Measurements from ENCODE around the gene DENND1A. TPM values are rescaled to one million over a fixed set of nuclear protein-coding genes. Genes with fewer than 3 reads are reported as not detected.

DENND1A gene
- polyA plus RNA-seq, 3 donors from 2014 or later, result 2.6 to 7.5 (median 3.4) TPM

GRCh38 chr9:123769719-123770118 lies 160.2 kb downstream of the DENND1A start:
- H3K9me3 Mint-ChIP-seq, result no peaks in the 10 kb centered on the region
- H3K27me3 Mint-ChIP-seq (ENCODE audit: low read depth in 3 of 3), result peaks cover 0 to 6% (median 0%) of the 10 kb centered on the region in 3 donors
- H3K27ac Mint-ChIP-seq, result no peak overlapping the region
- peaks cover 0 to 3% (median 0%) of the 10 kb centered on the region in 3 donors for H3K36me3 Mint-ChIP-seq
- H3K4me3 Mint-ChIP-seq, result no peak overlapping the region
- H3K4me1 Mint-ChIP-seq, result peaks cover 4 to 26% of the 10 kb centered on the region in 2 donors
- DNase-seq, result no peak

DNA sequence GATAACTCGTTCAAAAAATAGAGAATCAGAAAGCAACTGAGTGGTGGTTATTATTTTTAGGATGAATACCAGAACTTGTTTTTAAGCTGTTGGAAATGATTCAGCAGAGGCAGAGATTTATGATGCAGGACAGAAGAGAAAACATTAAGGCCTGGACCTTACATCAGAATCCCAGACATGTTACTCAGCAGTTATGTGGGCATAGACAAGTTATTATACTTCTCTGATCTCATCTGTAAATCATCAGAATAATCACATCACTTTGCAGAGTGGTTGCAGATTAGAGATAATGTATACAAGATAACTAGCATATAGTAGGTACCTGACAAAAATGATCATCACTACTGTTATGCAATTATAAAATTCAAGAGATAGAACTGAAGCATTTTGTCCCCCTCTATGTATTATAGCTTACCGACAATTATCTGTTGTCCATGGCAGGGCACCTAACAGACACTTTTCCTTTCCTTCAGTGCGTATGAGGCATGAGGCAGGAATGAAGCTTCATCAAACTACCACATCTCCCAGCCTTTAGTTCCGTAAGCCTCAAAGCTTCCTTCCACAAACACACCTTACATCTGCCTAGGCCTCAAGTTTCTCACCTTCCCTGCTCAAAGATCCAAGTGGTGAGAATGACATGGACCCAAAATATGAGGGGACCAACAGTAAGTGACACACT lies 165.9 kb downstream of the DENND1A start:
- Mint-ChIP-seq H3K27me3 (ENCODE audit: low read depth in 3 of 3) (no peaks in the 10 kb centered on the region), H3K4me3 (no peak overlapping the region), H3K27ac (no peak overlapping the region), H3K36me3 (peaks cover 0 to 3% (median 2%) of the 10 kb centered on the region in 3 donors), H3K9me3 (no peaks in the 10 kb centered on the region), H3K4me1 (no peaks in the 10 kb centered on the region)
- DNase-seq, result no peak

GRCh38 chr9:123761905-123762605 lies 167.9 kb downstream of the DENND1A start:
- Mint-ChIP-seq H3K27ac (no peak overlapping the region), H3K9me3 (no peaks in the 10 kb centered on the region), H3K4me3 (no peak overlapping the region), H3K4me1 (no peaks in the 10 kb centered on the region), H3K36me3 (peaks cover 7 to 11% (median 7%) of the 10 kb centered on the region in 3 donors), H3K27me3 (ENCODE audit: low read depth in 3 of 3) (no peaks in the 10 kb centered on the region)
- no peak for DNase-seq

- no peak for DNase-seq
- Mint-ChIP-seq H3K27ac (no peak overlapping the region), H3K27me3 (ENCODE audit: low read depth in 3 of 3) (no peaks in the 10 kb centered on the region), H3K36me3 (peaks cover 12 to 16% (median 16%) of the 10 kb centered on the region in 3 donors), H3K4me1 (no peaks in the 10 kb centered on the region), H3K4me3 (no peak overlapping the region), H3K9me3 (no peaks in the 10 kb centered on the region)
These were observed 172.0 kb downstream of the DENND1A start for GRCh38 chr9:123757960-123758359.

- no peaks in the 10 kb centered on the region for H3K9me3 Mint-ChIP-seq
- no peak for DNase-seq
- no peaks in the 10 kb centered on the region for H3K27me3 Mint-ChIP-seq (ENCODE audit: low read depth in 3 of 3)
- H3K36me3 Mint-ChIP-seq, result peaks cover 12 to 16% (median 16%) of the 10 kb centered on the region in 3 donors
- no peak overlapping the region for H3K4me3 Mint-ChIP-seq
- no peak overlapping the region for H3K27ac Mint-ChIP-seq
- no peaks in the 10 kb centered on the region for H3K4me1 Mint-ChIP-seq
These were observed 172.4 kb downstream of the DENND1A start for GRCh38 chr9:123757547-123757946.

DNA sequence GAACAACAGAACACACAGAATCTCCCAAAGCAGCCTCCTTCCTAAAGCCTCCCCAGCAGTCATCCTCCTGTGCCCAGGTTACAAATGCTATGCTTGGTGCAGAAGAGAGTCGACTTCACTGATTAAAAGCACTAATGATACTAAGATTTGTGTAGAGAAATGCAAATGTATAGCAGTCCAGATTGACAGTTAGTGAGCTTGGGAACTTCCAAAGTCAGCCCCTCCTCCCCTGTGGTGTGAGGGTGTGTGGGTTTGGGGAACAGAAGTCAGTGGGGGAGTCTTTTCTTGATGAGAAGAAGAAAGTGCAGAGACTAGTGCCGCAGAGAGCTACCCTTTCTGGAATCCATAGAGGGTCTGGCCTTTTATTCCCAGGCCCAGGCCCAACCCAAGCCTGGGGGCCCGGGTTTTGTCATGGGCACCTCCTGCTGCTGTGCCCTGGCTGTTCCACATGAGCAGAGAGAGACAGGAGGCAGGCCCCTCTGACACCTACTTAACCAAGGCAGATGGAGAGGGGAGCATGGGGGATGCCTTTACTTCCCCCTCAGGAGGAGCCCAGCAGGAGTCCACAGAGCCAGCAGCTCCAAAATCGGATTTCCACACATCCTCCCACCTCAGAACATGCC lies 173.3 kb downstream of the DENND1A start:
- no peak for DNase-seq
- no peak overlapping the region for H3K4me3 Mint-ChIP-seq

DNA sequence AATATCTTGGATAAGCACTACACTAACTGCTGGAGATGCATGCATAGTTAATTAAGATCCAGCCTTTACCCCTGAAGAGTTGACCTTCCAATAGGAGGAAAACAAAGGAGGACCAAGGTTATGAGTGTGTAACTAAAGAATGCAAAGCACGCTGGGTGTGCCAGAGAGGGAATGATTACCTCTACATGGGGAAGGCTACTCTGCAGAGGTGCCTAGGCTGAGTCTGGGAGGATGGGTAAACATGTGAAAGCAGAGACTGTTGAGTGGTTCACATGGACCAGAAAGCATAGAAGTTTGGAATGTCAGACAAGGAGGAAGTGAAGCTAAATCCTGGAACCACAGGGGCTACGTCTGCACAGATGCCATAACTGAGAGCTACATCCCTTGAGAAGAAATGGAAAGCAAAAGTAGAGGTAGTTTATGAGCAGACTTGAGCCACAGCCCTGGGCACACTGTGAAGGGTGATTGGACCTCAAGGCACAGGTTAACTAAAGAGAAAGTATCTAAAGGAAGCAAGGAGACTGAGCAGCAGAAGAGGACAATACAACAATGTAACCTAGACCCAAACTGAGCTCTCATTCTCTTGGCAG lies 176.2 kb downstream of the DENND1A start:
- H3K27me3 Mint-ChIP-seq (ENCODE audit: low read depth in 3 of 3), result no peaks in the 10 kb centered on the region
- no peak overlapping the region for H3K27ac Mint-ChIP-seq
- no peak for DNase-seq
- peaks cover 13 to 28% (median 25%) of the 10 kb centered on the region in 3 donors for H3K36me3 Mint-ChIP-seq
- H3K4me3 Mint-ChIP-seq, result no peak overlapping the region
- no peaks in the 10 kb centered on the region for H3K4me1 Mint-ChIP-seq
- H3K9me3 Mint-ChIP-seq, result no peaks in the 10 kb centered on the region

More for the DNA sequence above, 173.3 kb downstream of the DENND1A start:
- peaks cover 16 to 18% (median 16%) of the 10 kb centered on the region in 3 donors for H3K36me3 Mint-ChIP-seq
- H3K27ac Mint-ChIP-seq, result no peak overlapping the region
- no peaks in the 10 kb centered on the region for H3K9me3 Mint-ChIP-seq
- no peaks in the 10 kb centered on the region for H3K4me1 Mint-ChIP-seq
- H3K27me3 Mint-ChIP-seq (ENCODE audit: low read depth in 3 of 3), result no peaks in the 10 kb centered on the region

DNA sequence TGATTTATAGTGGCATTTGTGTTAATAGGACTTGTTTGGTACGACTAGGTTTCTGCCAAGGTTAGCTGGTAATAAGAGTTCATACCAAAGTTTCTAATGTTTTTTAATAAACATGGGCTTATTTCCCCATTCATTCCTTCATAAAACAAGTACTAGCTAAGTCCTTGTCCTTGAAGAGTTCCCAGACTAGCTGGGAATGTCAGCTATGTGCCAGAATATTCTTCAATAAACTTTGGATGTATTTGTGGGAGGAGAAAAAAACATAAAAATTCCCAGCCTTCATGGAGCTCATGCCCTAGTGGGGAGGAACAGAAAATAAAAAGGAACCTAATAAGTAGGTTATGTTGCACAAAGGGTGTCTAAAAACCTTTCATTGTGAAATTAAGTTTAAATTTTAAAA lies 176.9 kb downstream of the DENND1A start:
- peaks cover 9 to 25% (median 25%) of the 10 kb centered on the region in 3 donors for H3K36me3 Mint-ChIP-seq
- no peak for DNase-seq
- no peaks in the 10 kb centered on the region for H3K9me3 Mint-ChIP-seq
- H3K27ac Mint-ChIP-seq, result no peak overlapping the region
- H3K27me3 Mint-ChIP-seq (ENCODE audit: low read depth in 3 of 3), result no peaks in the 10 kb centered on the region
- no peak overlapping the region for H3K4me3 Mint-ChIP-seq
- no peaks in the 10 kb centered on the region for H3K4me1 Mint-ChIP-seq

DNA sequence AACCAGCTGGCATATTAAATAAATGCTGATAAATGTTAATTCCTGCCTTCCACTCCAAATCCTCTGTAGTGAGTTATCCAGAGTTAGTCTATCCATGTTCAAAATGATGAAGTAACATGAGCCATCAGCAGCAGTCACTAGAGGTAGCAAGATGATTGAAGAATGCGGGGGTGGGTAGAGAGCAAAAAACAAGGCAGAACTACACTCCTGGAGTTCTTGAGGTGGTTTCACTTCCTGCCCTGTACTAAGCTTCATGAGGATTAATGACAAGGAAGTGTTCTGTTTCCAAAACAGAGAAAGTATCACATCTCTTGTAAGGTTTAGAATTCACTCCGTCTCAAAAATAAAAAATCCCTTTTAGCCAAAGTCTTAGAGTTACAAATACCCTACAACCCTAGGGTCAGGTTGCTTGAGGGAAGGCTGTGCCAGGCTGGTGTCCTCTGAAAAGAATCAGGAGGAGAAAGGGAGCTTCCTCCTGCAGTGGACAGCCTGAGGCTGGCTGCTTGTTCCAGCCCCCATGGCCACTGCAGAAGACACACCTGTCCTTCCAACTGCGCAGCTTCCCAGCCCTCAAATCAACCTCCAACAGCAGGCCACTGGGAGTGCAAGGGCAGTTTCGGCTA lies 180.2 kb downstream of the DENND1A start:
- H3K9me3 Mint-ChIP-seq, result no peaks in the 10 kb centered on the region
- no peaks in the 10 kb centered on the region for H3K27me3 Mint-ChIP-seq (ENCODE audit: low read depth in 3 of 3)
- no peak for DNase-seq
- peaks cover 0 to 16% (median 12%) of the 10 kb centered on the region in 3 donors for H3K36me3 Mint-ChIP-seq
- H3K4me1 Mint-ChIP-seq, result no peaks in the 10 kb centered on the region
- H3K4me3 Mint-ChIP-seq, result no peak overlapping the region
- no peak overlapping the region for H3K27ac Mint-ChIP-seq

- Mint-ChIP-seq H3K4me1 (no peaks in the 10 kb centered on the region), H3K27ac (no peak overlapping the region), H3K36me3 (peaks cover 0 to 14% (median 12%) of the 10 kb centered on the region in 3 donors), H3K27me3 (ENCODE audit: low read depth in 3 of 3) (no peaks in the 10 kb centered on the region), H3K9me3 (no peaks in the 10 kb centered on the region), H3K4me3 (no peak overlapping the region)
- no peak for DNase-seq
These were observed 183.2 kb downstream of the DENND1A start for GRCh38 chr9:123746765-123747164.

DNA sequence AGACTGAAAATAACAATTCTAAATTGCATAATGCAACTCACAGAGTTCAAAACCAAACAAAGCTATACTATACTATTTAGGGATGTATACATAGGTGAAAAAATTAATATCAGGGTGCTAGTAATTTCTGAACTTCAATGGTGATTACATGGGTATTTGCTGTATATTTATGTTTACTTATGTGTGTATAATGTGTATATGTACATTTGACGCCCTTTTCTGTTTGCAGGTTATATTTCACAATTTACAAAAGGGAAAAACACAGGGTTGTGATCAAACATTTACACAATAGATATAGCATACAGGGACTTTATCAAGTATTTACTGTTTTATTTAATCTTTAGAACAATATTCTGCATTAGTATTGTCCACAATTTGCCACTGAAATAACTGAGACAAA lies 184.0 kb downstream of the DENND1A start:
- H3K4me1 Mint-ChIP-seq, result no peaks in the 10 kb centered on the region

GRCh38 chr9:123745451-123745850 lies 184.5 kb downstream of the DENND1A start:
- Mint-ChIP-seq H3K27me3 (ENCODE audit: low read depth in 3 of 3) (no peaks in the 10 kb centered on the region), H3K36me3 (peaks cover 0 to 11% (median 3%) of the 10 kb centered on the region in 3 donors), H3K9me3 (no peaks in the 10 kb centered on the region), H3K4me1 (no peaks in the 10 kb centered on the region), H3K27ac (no peak overlapping the region), H3K4me3 (no peak overlapping the region)
- no peak for DNase-seq

More for the DNA sequence above, 184.0 kb downstream of the DENND1A start:
- H3K4me3 Mint-ChIP-seq, result no peak overlapping the region
- peaks cover 0 to 9% (median 4%) of the 10 kb centered on the region in 3 donors for H3K36me3 Mint-ChIP-seq
- H3K27me3 Mint-ChIP-seq (ENCODE audit: low read depth in 3 of 3), result no peaks in the 10 kb centered on the region
- DNase-seq, result no peak
- H3K9me3 Mint-ChIP-seq, result no peaks in the 10 kb centered on the region
- H3K27ac Mint-ChIP-seq, result no peak overlapping the region

GRCh38 chr9:123743737-123744136 lies 186.2 kb downstream of the DENND1A start:
- no peaks in the 10 kb centered on the region for H3K27me3 Mint-ChIP-seq (ENCODE audit: low read depth in 3 of 3)
- H3K4me1 Mint-ChIP-seq, result no peaks in the 10 kb centered on the region
- H3K36me3 Mint-ChIP-seq, result peaks cover 0 to 9% (median 1%) of the 10 kb centered on the region in 3 donors
- H3K9me3 Mint-ChIP-seq, result no peaks in the 10 kb centered on the region
- no peak overlapping the region for H3K4me3 Mint-ChIP-seq
- no peak for DNase-seq
- H3K27ac Mint-ChIP-seq, result no peak overlapping the region

Measured in immature natural killer cell (primary cell).